GM18526 (cell line): ENCODE data around the gene TEDC2.

ENCODE experiments used
- POLR2A ChIP-seq: IDR thresholded peaks from 3 replicates; pipeline ENCODE4 v1.6.1; 2011; ENCODE audit not compliant: insufficient read length; ENCODE audit errors: extremely low read depth

The TEDC2 gene

GRCh38 chr16:2457946-2458345, 2.0 kb upstream of the TEDC2 start:
- TF ChIP-seq POLR2A: no peak

- no peak for TF ChIP-seq POLR2A
These were observed 842 bp upstream of the TEDC2 start for GRCh38 chr16:2458887-2459646.

DNA sequence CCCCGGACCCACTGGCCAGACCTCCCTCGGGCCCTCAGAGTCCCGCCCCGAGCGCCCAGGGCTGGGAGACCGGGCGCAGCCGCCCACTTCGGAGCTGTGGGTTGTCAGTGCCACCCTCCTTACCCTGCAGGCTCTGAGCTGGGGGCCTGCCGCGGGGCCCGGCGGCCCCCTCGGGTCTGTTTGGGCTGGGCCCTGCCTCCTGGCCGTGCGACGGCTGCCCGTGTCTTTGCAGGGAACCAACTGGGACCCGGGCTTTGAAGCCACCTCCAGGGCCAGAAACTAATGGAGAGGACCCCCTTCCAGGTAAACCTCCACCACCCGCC, 443 bp downstream of the TEDC2 start:
- no peak for TF ChIP-seq POLR2A

GRCh38 chr16:2460916-2461315, 1.0 kb downstream of the TEDC2 start:
- TF ChIP-seq POLR2A: no peak

- no peak for TF ChIP-seq POLR2A
These were observed 2.3 kb downstream of the TEDC2 start for GRCh38 chr16:2462031-2462866.

DNA sequence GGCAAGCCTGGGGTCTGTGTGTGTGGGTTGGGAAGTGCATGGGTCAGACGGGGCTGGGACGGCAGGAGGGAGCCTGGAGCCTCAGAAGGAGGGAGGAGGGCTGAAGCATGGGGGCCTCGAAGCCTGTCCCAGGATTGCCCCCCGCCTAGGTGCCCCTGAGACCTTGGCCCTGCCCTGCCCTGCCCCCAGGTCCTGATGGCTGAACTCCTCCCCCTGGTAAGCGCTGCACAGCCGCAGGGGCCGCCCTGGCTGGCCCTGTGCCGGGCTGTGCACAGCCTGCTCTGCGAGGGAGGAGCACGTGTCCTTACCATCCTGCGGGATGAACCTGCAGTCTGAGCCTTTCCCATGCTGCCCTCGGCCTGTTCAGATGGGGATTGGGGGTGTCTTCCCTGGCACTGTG, 4.4 kb downstream of the TEDC2 start:
- no peak for TF ChIP-seq POLR2A

DNA sequence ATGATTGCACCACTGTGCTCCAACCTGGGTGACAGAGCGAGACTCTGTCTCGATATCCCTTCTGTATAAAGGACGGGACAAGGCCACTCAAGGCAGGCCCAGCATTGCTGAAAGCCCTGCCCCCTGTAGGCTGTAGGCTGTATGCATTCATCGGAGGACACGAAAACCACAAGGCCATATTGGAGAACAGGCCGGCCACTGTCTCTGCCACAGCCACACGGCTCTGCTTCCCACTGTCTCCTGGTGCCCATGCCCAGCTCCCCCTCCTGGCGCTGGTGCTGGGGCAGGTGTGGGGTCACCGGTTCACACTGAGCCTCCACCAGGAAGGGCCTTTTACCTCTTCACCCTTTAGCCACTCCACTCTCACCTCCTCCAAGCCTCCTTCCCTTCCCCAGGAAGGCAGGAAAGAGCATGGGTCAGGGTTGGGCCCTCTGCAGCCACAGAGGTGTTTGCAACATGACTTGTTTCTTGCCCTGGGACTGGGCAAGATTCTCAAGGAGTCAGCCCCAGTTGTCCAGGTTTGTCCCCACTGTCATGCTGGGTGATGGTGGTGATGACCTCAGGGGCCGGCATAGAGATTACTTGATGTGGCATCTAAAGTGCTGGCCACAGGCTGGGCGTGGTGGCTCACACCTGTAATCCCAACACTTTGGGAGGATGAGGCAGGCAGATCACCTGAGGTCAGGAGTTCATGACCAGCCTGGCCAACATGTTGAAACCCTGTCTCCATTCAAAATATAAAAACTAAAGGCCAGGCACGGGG, 5.9 kb downstream of the TEDC2 start:
- TF ChIP-seq POLR2A: no peak

- no peak for TF ChIP-seq POLR2A
These were observed 7.0 kb downstream of the TEDC2 start for GRCh38 chr16:2466667-2467527.

DNA sequence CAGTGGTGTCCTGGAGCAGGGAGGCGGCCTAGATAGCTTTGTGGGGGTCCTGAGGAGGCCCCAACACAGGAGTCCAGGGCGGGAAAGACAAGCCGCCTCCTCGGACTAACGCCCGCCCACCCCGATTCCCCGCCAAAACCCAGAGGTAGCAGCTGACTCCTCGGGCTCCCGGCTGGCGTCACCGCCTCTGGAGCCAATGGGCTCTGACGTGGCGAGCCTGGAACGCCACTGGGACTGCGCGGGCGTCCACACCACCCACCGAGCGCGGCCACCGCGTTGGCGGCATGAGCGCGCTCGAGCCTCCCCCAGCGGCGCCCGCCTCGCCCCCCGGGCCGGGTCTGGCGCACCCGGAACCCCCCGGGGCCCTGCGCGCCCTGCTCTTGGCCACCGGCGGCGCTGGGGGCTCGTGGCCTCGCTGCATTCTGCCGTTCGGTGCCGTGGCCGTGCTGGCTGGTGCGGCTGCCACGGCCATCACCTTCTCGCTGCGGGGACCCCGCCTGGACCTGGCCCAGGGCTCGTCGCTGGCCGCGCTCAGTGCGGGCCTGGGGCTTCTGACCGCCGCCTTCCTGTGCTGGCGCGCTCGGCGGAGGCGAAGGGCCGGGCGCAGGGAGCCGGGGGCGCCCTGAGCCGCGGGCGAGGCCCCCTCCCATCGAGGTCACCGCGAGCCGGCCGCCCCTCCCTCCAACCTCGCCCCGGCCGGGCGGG, 7.8 kb downstream of the TEDC2 start:
- TF ChIP-seq POLR2A: peak; percentile 36

- TF ChIP-seq POLR2A: no peak
These were observed 8.4 kb downstream of the TEDC2 start for GRCh38 chr16:2468233-2468724.

DNA sequence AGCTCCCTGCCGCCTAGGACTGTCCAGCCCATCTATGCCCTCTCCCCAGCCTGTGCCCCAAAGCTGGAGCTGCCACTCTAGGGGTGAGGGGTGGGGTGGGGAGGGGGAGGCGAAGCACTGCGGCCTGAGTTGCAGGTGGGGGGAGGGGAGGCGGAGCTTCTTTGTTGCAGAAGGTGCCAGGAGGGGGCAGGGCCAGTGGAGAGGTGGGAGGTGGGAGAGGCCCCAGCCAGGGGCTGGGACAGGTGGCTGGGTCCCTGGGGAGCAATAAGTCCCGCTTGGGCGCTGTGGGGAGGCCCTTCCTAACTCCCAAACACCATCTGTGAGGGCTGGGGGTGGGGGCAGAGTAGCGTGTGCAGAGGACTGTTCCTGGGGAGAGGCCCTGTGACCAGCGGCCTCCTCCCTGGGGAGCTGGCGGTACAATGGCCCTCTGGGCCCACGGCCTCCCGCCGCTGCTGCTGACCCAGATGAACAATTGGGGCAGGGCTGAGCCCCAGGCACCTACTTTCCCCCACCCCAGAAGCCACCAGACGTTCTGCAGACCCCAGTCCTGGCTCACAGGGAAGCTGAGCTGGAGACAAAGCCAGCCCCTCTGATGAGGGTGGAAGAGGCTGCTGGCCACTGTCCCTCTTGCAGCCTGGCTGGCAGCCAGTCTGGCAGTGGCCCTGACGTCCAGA, 9.0 kb downstream of the TEDC2 start:
- no peak for TF ChIP-seq POLR2A

DNA sequence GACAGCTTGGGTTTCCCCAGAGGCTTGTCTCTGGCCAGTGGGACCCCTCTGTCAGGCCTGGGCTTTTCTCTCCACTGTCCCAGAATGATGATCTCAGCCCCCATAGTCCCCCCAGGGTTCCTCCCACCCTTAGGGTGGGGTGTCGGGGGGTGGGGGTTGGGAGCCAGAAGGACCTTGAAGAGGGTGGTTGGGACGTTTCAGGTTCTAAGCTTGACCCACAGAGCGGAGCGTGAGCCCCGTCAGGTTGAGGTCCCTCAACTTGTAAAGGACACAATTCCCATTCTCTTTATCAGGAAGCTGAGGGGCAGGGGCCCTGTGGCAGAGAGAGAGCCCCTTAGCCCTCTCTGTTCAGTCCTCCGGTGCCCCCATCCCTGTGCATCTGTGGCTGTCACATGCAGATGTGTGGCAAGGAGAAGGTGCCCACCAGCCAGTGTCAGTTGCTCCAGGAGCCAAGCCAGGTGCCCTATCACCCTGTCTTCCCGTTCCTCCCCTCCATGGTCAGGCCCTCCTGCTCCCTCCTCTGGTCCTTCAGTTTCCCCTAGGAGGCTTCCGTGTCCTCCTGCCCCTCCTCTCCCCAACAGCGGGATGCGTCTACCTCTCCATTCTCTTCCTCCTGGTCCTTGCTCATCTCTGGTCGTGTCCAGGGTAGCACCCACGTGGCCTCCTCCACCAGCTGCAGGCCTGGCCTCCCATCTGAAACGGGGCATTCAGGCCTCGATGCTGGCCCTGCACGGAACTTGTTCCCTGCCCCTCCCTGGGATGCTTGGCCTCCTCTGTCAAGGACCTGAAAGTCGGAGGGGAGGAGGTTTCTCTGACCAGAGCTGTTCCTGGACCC, 9.7 kb downstream of the TEDC2 start:
- no peak for TF ChIP-seq POLR2A

DNA sequence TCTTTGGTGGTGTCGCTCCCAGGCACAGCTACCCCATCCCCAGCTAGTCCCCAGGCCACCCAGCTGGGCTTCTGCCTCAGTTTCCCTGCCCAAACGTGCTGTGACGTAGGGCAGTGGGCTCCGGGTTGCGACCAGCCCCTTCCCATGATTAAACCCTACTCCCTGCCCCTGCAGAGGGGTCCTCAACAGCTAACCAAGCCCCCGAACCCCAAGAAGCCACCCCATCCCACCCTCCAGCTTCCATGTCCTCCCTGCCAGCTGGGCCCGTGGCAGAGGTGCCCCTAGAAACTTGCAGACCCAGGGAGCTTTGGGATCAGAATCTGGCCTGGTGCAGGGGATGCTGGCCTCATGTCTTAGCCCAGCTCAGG, 10.3 kb downstream of the TEDC2 start:
- TF ChIP-seq POLR2A: no peak

DNA sequence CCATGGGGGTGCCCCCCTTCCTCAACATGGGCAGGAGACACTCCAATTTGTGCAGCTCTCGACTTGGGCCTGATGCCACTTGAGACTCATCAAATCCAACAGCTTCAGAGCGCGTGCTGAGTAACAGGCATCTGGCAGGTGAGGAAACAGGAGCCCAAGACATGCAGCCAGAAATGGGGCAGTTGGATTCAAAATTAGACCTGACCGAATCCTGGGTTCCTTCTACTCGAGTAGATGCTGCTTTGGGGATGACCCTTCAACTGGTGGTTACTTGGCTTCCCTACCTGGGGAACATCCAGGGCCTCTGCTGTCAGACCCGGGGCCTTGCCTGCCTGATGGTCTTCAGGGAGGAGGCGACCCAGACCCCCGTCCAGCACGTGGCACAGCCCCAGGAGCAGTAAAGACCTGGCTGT, 10.7 kb downstream of the TEDC2 start:
- TF ChIP-seq POLR2A: no peak
